Mesenchymal stem cell (in vitro differentiated cells and primary cell): ENCODE results near the gene PRPF31.
A peak's percentile ranks its signal among the peaks of the same experiment; 100 is the strongest.

ENCODE experiments used
- DNase-seq: peaks from one replicate; pipeline ENCODE4 v3.0.0-alpha.2; 2013
- H2AFZ ChIP-seq: one replicate; pipeline ENCODE4 v1.6.1; 2013; ENCODE audit warnings: low read depth, mild to moderate bottlenecking, control low read depth, inconsistent platforms, low read length, moderate library complexity
- H2AK5ac ChIP-seq: 2 replicates; pipeline ENCODE4 v1.6.1; 2013; ENCODE audit warnings: low read length, moderate library complexity, mild to moderate bottlenecking, inconsistent platforms; ENCODE audit not compliant: severe bottlenecking
- H2BK120ac ChIP-seq: one replicate; pipeline ENCODE4 v1.6.1; 2013; ENCODE audit warnings: low read depth, mild to moderate bottlenecking, inconsistent platforms, low read length, moderate library complexity
- H2BK12ac ChIP-seq, 2 experiments: one replicate each; pipeline ENCODE4 v1.6.1; 2013; ENCODE audit warnings: inconsistent platforms in 2 of 2, low read length in 2 of 2, mild to moderate bottlenecking in 2 of 2, moderate library complexity in 2 of 2, control low read depth in 1 of 2
- H2BK15ac ChIP-seq: one replicate; pipeline ENCODE4 v1.6.1; 2013; ENCODE audit warnings: mild to moderate bottlenecking, low read depth, inconsistent platforms; ENCODE audit not compliant: poor library complexity, severe bottlenecking
- H2BK5ac ChIP-seq: 2 replicates; pipeline ENCODE4 v1.6.1; 2013; ENCODE audit warnings: low read depth, mild to moderate bottlenecking, low read length, control low read depth, inconsistent platforms; ENCODE audit not compliant: poor library complexity, severe bottlenecking
- H3K14ac ChIP-seq, 2 experiments: one replicate each; pipeline ENCODE4 v1.6.1; 2013; ENCODE audit warnings: inconsistent platforms in 2 of 2, low read length in 2 of 2, control low read depth in 1 of 2, mild to moderate bottlenecking in 1 of 2, moderate library complexity in 1 of 2
- H3K18ac ChIP-seq, 2 experiments: one replicate each; pipeline ENCODE4 v1.6.1; 2013; ENCODE audit warnings: inconsistent platforms in 2 of 2, low read length in 2 of 2, control low read depth in 1 of 2, low read depth in 1 of 2, mild to moderate bottlenecking in 1 of 2
- H3K23ac ChIP-seq, 2 experiments: one replicate each; pipeline ENCODE4 v1.6.1; 2013; ENCODE audit warnings: inconsistent platforms in 2 of 2, low read length in 2 of 2, mild to moderate bottlenecking in 2 of 2, moderate library complexity in 2 of 2, control low read depth in 1 of 2
- H3K27ac ChIP-seq: 2 replicates; pipeline ENCODE4 v1.5.1; 2013; ENCODE audit warnings: mild to moderate bottlenecking, moderate library complexity, low read length, control low read depth, inconsistent platforms; ENCODE audit not compliant: poor library complexity, severe bottlenecking
- H3K27me3 ChIP-seq, 2 experiments: 2 replicates each; pipeline versions ENCODE4 v1.6.1 to v1.7.0; 2013; ENCODE audit warnings: low read length in 2 of 2, mild to moderate bottlenecking in 2 of 2, moderate library complexity in 2 of 2, control low read depth in 1 of 2, inconsistent platforms in 1 of 2; ENCODE audit not compliant: control insufficient read depth in 1 of 2, insufficient read depth in 1 of 2
- H3K36me3 ChIP-seq, 2 experiments: 2 replicates each; pipeline versions ENCODE4 v1.6.1 to v1.7.0; 2013; ENCODE audit warnings: low read length in 2 of 2, control low read depth in 1 of 2, inconsistent platforms in 1 of 2, low read depth in 1 of 2, mild to moderate bottlenecking in 1 of 2; ENCODE audit not compliant: insufficient read depth in 2 of 2, control insufficient read depth in 1 of 2
- H3K4ac ChIP-seq, 2 experiments: one replicate each; pipeline ENCODE4 v1.6.1; 2013; ENCODE audit warnings: inconsistent platforms in 2 of 2, low read length in 2 of 2, mild to moderate bottlenecking in 2 of 2, moderate library complexity in 2 of 2, control low read depth in 1 of 2, low read depth in 1 of 2
- H3K4me1 ChIP-seq: 2 replicates; pipeline ENCODE4 v1.6.1; 2013; ENCODE audit warnings: low read depth, low read length, control low read depth; ENCODE audit not compliant: control insufficient read depth, insufficient read depth
- H3K4me2 ChIP-seq: 2 replicates; pipeline ENCODE4 v1.6.1; 2013; ENCODE audit warnings: low read length, mild to moderate bottlenecking, inconsistent platforms; ENCODE audit not compliant: poor library complexity, severe bottlenecking
- H3K4me3 ChIP-seq, 2 experiments: 2 replicates each; pipeline versions ENCODE4 v1.5.1 to v1.7.0; 2013; ENCODE audit warnings: low read length in 2 of 2, mild to moderate bottlenecking in 2 of 2, control low read depth in 1 of 2, low read depth in 1 of 2; ENCODE audit not compliant: insufficient read depth in 1 of 2
- H3K79me1 ChIP-seq: replicated peaks from 2 replicates; pipeline ENCODE4 v1.6.1; 2013; ENCODE audit warnings: mild to moderate bottlenecking, control low read depth, low read length, inconsistent platforms; ENCODE audit not compliant: poor library complexity, severe bottlenecking
- H3K9ac ChIP-seq: 2 replicates; pipeline ENCODE4 v1.7.0; 2013; ENCODE audit warnings: mild to moderate bottlenecking, low read length, moderate library complexity
- H3K9me3 ChIP-seq: 2 replicates; pipeline ENCODE4 v1.7.0; 2013; ENCODE audit warnings: mild to moderate bottlenecking, low read length; ENCODE audit not compliant: control insufficient read depth
- H4K8ac ChIP-seq: one replicate; pipeline ENCODE4 v1.6.1; 2013; ENCODE audit warnings: inconsistent platforms, mild to moderate bottlenecking, low read length, moderate library complexity
- H4K91ac ChIP-seq: one replicate; pipeline ENCODE4 v1.6.1; 2013; ENCODE audit warnings: mild to moderate bottlenecking, low read length, inconsistent platforms
- WGBS: methylation state at CpG from one replicate; pipeline ENCODE4 v1.1.7; 2013; ENCODE audit warnings: mixed read lengths; 5-methylcytosine and 5-hydroxymethylcytosine counted together

Gene PRPF31

GRCh38 chr19:54149021-54149812, 33.7 kb downstream of the PRPF31 start:
- Histone ChIP-seq H3K4me2 (no peak overlapping the region), H3K27ac (no peak overlapping the region), H2BK5ac (no peak overlapping the region), H2BK12ac (no peak overlapping the region), H2BK120ac (no peak overlapping the region), H3K36me3 (peaks cover 92 to 98% of the 10 kb centered on the region in 2 experiments), H3K4me3 (no peak overlapping the region), H4K8ac (no peak overlapping the region), H3K14ac (no peak overlapping the region), H3K9me3 (no peaks in the 10 kb centered on the region), H3K27me3 (no peaks in the 10 kb centered on the region), H2BK15ac (no peak overlapping the region), H3K79me1 (peaks cover 57% of the 10 kb centered on the region), H2AK5ac (no peak overlapping the region), H3K9ac (no peak overlapping the region), H2AFZ (no peak overlapping the region), H3K4me1 (peaks cover 5% of the 10 kb centered on the region), H3K23ac (no peak overlapping the region), H3K18ac (no peak overlapping the region), H3K4ac (no peak overlapping the region), H4K91ac (no peak overlapping the region)
- WGBS, result 96% methylated on average over 12 of the region's 12 CpGs
- no peak for DNase-seq

GRCh38 chr19:54151362-54152035, 35.9 kb downstream of the PRPF31 start:
- Histone ChIP-seq H3K4me1 (peaks cover 5% of the 10 kb centered on the region), H2BK120ac (no peak overlapping the region), H3K79me1 (peaks cover 46% of the 10 kb centered on the region), H3K4ac (no peak overlapping the region), H3K36me3 (peaks cover 88 to 94% of the 10 kb centered on the region in 2 experiments), H3K4me2 (no peak overlapping the region), H3K14ac (no peak overlapping the region), H2AK5ac (no peak overlapping the region), H3K9me3 (no peaks in the 10 kb centered on the region), H2BK5ac (no peak overlapping the region), H2AFZ (no peak overlapping the region), H2BK12ac (no peak overlapping the region), H3K4me3 (no peak overlapping the region), H3K23ac (no peak overlapping the region), H4K91ac (no peak overlapping the region), H3K27ac (no peak overlapping the region), H2BK15ac (no peak overlapping the region), H4K8ac (no peak overlapping the region), H3K9ac (no peak overlapping the region), H3K27me3 (no peaks in the 10 kb centered on the region), H3K18ac (no peak overlapping the region)
- no peak for DNase-seq
- 96% methylated on average over 23 of the region's 23 CpGs for WGBS

- no peak for DNase-seq
- Histone ChIP-seq H3K18ac (no peak overlapping the region), H4K91ac (no peak overlapping the region), H3K4ac (no peak overlapping the region), H3K9ac (no peak overlapping the region), H3K23ac (no peak overlapping the region), H3K27ac (no peak overlapping the region), H3K79me1 (peaks cover 44% of the 10 kb centered on the region), H2BK12ac (no peak overlapping the region), H3K4me3 (no peak overlapping the region), H3K4me1 (peaks cover 2% of the 10 kb centered on the region), H3K9me3 (no peaks in the 10 kb centered on the region), H4K8ac (no peak overlapping the region), H2AFZ (no peak overlapping the region), H3K27me3 (no peaks in the 10 kb centered on the region), H2BK120ac (no peak overlapping the region), H2BK15ac (no peak overlapping the region), H3K14ac (no peak overlapping the region), H2BK5ac (no peak overlapping the region), H3K36me3 (peaks cover 88 to 94% of the 10 kb centered on the region in 2 experiments), H3K4me2 (no peak overlapping the region), H2AK5ac (no peak overlapping the region)
- WGBS, result 97% methylated on average over 12 of the region's 12 CpGs
These were observed 36.7 kb downstream of the PRPF31 start for GRCh38 chr19:54152267-54152666.

GRCh38 chr19:54152878-54153524, 37.4 kb downstream of the PRPF31 start:
- H3K4me1 ChIP-seq, result peaks cover 2% of the 10 kb centered on the region
- H2BK15ac ChIP-seq, result peak overlapping the region; percentile 12

More at GRCh38 chr19:54152878-54153524, 37.4 kb downstream of the PRPF31 start:
- Histone ChIP-seq H3K4me3 (peak overlapping the region in 1 of 2 experiments; percentile 44), H3K27me3 (no peaks in the 10 kb centered on the region), H3K23ac (no peak overlapping the region), H2AFZ (no peak overlapping the region), H3K4ac (no peak overlapping the region), H4K91ac (no peak overlapping the region), H3K36me3 (peaks cover 88 to 94% of the 10 kb centered on the region in 2 experiments), H3K14ac (no peak overlapping the region), H2BK5ac (no peak overlapping the region), H3K18ac (no peak overlapping the region), H3K9me3 (no peaks in the 10 kb centered on the region), H3K4me2 (no peak overlapping the region), H2AK5ac (no peak overlapping the region), H4K8ac (no peak overlapping the region), H2BK12ac (peak overlapping the region in 1 of 2 experiments; percentile 25), H3K9ac (peak overlapping the region; percentile 57), H3K27ac (no peak overlapping the region), H2BK120ac (no peak overlapping the region), H3K79me1 (peaks cover 44% of the 10 kb centered on the region)
- WGBS, result 94% methylated on average over 23 of the region's 25 CpGs
- DNase-seq, result no peak
